Colonic mucosa (tissue), 4 donors: ENCODE measurements around the gene EFHC1. TPM values are rescaled to one million over a fixed set of nuclear protein-coding genes. Genes with fewer than 3 reads are reported as not detected.

Experiments
- DNase-seq: peaks from one replicate; pipeline ENCODE4 v3.0.0-alpha.2; 2020
- H3K27ac ChIP-seq: fragments of 200-600 bp; one replicate; pipeline ENCODE4 v1.8.0; 2021
- H3K27me3 ChIP-seq: fragments of 200-600 bp; one replicate; pipeline ENCODE4 v1.8.0; 2021
- H3K36me3 ChIP-seq: fragments of 200-600 bp; one replicate; pipeline ENCODE4 v1.8.0; 2021
- H3K4me1 ChIP-seq: fragments of 200-600 bp; one replicate; pipeline ENCODE4 v1.8.0; 2021; ENCODE audit warnings: mild to moderate bottlenecking
- H3K4me3 ChIP-seq: fragments of 200-600 bp; one replicate; pipeline ENCODE4 v1.8.0; 2021
- H3K9ac ChIP-seq, 2 donors: one replicate each; pipeline ENCODE4 v1.7.0; 2013; ENCODE audit warnings: control low read depth in 2 of 2, low read depth in 2 of 2, low read length in 2 of 2
- H3K9me3 ChIP-seq: fragments of 200-600 bp; one replicate; pipeline ENCODE4 v1.8.0; 2021
- intact Hi-C: fragments of 100-400 bp; cut with DNase I; formaldehyde crosslinking; loops from one replicate; pipeline ENCODE4 v1.14.1; 2022
- total RNA-seq, 2 donors: library from RNA; stranded (reverse); fragmentation: NEBNext Ultra II Directional in 1 of 2; extraction: Animal tissue kit (Norgen Biotek cat#: 25700) in 1 of 2; gene quantifications; one replicate each; pipeline ENCODE4 v1.2.1, GENCODE V29; 2021
- TF ChIP-seq, protein P1 (sequence below): fragments of 200-600 bp; IDR thresholded peaks from one replicate; pipeline ENCODE4 v1.8.0; 2022; ENCODE audit warnings: antibody characterized with exemption, mild to moderate bottlenecking
- donor health status: healthy.
- donor health status: DM: no; HTN: no; CAD: no.
- donor health status: DM: no; HTN: no; CAD: no.

The EFHC1 gene
- total RNA-seq, 2 donors from 2014 or later: 6.2 to 9.5 TPM

DNA sequence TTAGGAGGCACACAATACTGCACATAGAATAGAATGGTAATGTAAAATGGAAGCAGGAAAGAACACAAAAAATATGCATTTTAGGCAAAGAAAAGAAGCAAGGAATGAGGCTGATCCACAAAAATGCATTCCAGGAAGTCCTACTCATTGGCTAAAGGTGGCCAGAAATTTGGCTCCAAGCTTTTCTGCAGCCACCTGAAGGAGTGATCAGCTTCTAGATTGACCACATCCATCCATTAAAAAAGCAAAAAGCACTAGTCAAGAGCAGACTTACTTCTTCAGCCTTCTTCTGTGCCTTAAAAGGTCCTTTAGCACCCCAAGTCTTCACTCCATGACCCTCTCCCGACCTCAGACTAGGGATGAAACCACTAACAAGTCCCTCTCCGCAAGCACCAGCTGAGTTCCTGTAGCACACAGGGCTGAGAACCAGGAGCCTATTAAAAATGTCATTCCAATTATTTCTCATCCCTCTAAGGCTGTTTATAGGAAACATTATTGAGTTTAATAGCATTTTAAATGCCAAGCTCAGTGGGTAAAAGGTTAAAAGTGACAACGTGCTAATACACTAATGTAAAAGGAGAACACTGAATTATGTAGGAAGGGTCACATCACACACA is 120.3 kb downstream of the EFHC1 start:
- Histone ChIP-seq H3K9me3 (no peaks in the 10 kb centered on the region), H3K27ac (no peak overlapping the region)
- intact Hi-C loops: no loop called here

DNA sequence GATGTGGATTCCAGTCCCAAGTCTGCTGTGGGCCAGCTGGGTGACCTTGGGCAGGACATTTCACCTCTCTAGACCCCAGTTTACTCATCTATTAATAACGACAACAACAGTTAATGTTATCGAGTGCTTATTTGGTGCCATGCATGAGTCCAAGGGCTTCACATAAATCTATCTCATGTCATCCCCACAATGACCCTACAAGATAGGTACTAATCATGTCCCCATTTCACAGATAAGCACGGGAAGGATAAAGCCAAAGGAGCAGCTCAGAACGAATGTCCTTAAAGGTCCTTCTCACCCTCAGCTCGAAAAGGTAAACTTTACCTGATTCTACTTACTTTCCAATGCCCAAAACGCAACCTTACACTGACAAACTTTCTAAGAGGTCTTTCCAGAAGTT is 121.0 kb downstream of the EFHC1 start:
- no peaks in the 10 kb centered on the region for H3K36me3 ChIP-seq
- no peaks in the 10 kb centered on the region for H3K27me3 ChIP-seq
- no peak overlapping the region for H3K4me3 ChIP-seq
- no peak for DNase-seq
- intact Hi-C loops: no loop called here
- no peaks in the 10 kb centered on the region for H3K9me3 ChIP-seq
- TF ChIP-seq, protein P1, sequence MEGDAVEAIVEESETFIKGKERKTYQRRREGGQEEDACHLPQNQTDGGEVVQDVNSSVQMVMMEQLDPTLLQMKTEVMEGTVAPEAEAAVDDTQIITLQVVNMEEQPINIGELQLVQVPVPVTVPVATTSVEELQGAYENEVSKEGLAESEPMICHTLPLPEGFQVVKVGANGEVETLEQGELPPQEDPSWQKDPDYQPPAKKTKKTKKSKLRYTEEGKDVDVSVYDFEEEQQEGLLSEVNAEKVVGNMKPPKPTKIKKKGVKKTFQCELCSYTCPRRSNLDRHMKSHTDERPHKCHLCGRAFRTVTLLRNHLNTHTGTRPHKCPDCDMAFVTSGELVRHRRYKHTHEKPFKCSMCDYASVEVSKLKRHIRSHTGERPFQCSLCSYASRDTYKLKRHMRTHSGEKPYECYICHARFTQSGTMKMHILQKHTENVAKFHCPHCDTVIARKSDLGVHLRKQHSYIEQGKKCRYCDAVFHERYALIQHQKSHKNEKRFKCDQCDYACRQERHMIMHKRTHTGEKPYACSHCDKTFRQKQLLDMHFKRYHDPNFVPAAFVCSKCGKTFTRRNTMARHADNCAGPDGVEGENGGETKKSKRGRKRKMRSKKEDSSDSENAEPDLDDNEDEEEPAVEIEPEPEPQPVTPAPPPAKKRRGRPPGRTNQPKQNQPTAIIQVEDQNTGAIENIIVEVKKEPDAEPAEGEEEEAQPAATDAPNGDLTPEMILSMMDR: no peak
- H3K9ac ChIP-seq: no peak overlapping the region
- peaks cover 2% of the 10 kb centered on the region for H3K4me1 ChIP-seq
- H3K27ac ChIP-seq: no peak overlapping the region

More for the DNA sequence above, 120.3 kb downstream of the EFHC1 start:
- H3K4me3 ChIP-seq: no peak overlapping the region
- no peaks in the 10 kb centered on the region for H3K36me3 ChIP-seq
- DNase-seq: no peak
- H3K9ac ChIP-seq: no peak overlapping the region
- peaks cover 2% of the 10 kb centered on the region for H3K4me1 ChIP-seq
- TF ChIP-seq, protein P1: no peak
- no peaks in the 10 kb centered on the region for H3K27me3 ChIP-seq

DNA sequence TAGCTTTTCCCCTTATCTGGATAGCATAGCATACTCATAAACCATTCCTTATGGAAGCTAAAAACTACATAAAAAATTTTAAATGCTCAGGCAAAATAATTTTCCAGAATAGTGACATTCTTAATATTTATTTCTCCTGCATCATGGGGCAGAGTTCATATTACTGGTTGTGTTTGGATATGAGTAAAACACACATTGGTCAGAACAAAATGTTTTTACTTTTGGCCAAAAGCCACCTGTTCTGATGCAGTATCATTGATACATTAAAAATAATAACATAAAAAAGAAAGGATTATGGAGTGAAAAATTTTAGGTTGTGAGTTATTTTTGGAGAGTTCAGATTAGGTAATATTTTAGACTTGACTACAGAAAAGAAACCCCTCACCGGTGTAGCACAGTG is 123.1 kb downstream of the EFHC1 start:
- H3K27ac ChIP-seq: no peak overlapping the region
- intact Hi-C loops: no loop called here

DNA sequence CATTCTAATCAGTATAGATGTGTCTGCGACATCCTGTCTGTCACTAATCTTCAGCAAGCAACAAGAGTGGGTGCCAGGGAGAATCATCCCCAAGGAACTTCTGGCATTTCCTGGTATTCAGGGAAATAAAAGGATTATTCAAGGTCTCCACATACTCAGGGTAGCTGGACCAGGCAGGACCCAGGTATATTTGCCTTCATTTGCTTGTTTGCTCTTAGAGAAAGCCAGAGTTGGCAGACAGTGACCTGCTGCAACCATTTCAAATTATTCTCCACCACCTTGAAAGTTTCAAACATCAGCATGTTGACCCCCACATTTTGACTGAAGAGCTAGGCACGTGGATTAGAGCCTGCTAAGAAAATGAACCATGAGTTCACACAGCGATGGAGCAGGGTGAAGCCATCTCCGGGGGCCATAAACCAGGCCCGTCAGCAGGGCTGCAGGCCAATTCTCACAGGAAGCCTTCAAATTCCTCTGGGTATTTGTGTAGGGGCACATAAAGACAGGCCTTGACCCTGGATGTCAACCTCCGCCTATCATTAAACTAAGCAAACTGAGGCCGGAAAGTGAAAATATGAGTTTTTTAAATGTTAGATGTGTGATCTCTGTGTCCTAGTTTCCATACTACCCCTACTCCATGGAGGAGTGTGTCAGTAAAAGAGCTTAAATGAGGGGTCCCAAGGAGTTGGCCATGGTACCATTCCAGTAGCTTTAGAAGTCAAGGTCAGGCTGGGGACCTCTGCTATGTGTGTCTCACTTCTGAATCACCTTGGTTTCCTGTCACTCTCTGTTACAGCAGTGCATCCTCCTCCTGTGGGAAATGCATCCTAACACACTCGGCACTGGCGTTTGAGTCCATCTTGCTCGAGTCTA is 123.8 kb downstream of the EFHC1 start:
- DNase-seq: no peak
- Histone ChIP-seq H3K36me3 (no peaks in the 10 kb centered on the region), H3K27ac (no peak overlapping the region), H3K9me3 (no peaks in the 10 kb centered on the region), H3K9ac (no peak overlapping the region), H3K4me3 (no peak overlapping the region), H3K4me1 (peaks cover 13% of the 10 kb centered on the region), H3K27me3 (no peaks in the 10 kb centered on the region)
- TF ChIP-seq, protein P1: no peak
- intact Hi-C loops: no loop called here

More for the DNA sequence above, 123.1 kb downstream of the EFHC1 start:
- TF ChIP-seq, protein P1: no peak
- Histone ChIP-seq H3K9ac (no peak overlapping the region), H3K9me3 (no peaks in the 10 kb centered on the region), H3K27me3 (no peaks in the 10 kb centered on the region), H3K36me3 (no peaks in the 10 kb centered on the region), H3K4me1 (peaks cover 13% of the 10 kb centered on the region), H3K4me3 (no peak overlapping the region)
- DNase-seq: no peak

DNA sequence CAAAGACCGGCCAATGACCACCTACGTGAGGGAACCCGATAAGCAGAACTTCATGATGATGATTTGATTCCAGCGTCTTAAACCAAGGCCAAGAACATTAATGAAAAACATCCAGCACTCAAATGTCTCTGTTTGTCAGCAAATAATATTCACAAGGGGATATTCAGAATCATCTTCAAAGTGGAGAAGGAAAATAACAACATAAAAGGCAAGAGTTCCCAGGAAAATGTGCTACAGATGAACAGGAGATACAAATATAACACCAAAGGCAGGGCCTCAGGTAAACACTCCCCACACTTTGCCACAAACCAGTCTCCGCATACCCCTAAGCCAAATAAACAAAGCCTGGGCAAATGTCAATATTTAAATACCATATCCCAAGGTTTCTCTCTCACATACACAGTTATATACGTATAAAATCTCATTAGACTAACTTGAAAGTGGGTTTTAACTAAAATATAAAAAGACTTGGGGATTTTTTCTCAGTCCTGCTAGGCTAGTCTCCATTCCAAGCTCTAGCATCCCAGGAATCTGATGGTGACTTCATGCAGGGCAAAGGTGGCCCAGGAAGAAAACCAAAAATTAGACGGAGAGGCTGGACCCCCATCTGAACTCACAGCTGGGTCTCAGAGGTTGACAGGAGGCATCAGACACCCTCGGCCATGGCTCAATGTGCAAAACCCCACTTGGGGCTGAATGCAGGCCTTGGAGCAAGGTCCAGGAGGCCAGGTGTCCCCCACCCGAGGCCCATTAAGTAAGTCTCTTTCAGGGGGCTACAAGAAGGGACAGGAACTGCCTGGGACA is 124.7 kb downstream of the EFHC1 start:
- Histone ChIP-seq H3K27me3 (no peaks in the 10 kb centered on the region), H3K4me1 (peaks cover 18% of the 10 kb centered on the region), H3K4me3 (no peak overlapping the region), H3K9me3 (no peaks in the 10 kb centered on the region), H3K36me3 (no peaks in the 10 kb centered on the region), H3K9ac (no peak overlapping the region), H3K27ac (no peak overlapping the region)
- intact Hi-C loops: no loop called here
- TF ChIP-seq, protein P1: no peak
- no peak for DNase-seq
